Camera-type eye (tissue), 1 donor: ENCODE data around the gene PLA2G5. TPM values are rescaled to one million over a fixed set of nuclear protein-coding genes. Genes with fewer than 3 reads are reported as not detected.

Experiments used
- total RNA-seq: library from RNA; depleted of rRNA; stranded (reverse); fragments of >200 nt; gene quantifications from one replicate; pipeline ENCODE4 v1.2.3, GENCODE V29; 2014

Gene PLA2G5
- total RNA-seq = 2.4 TPM

DNA sequence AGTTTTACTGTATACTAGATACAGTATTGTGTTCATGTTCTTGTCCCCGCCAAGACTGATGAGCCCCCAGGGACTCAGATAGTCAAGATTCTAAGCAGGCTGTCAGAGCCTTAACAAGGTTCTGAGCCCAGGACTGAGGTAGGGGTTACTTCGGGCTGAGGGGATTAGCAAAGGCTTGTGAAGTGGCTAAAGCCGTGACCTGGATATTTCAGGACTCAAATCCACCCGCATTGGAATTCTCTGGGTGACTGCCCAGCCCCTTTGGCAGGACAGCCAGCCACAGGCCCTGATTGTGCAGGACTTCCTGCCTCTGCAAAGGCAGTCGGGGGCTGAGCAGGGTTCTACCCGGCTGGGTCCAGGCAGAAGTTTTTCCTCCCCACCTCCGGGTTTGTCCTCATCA lies at the start of gene PLA2G5:
TSS of gene PLA2G5 (plus strand) at position 321 of the 400 bp plus-strand sequence. CDS start 14,637 bp downstream, outside the sequence.

DNA sequence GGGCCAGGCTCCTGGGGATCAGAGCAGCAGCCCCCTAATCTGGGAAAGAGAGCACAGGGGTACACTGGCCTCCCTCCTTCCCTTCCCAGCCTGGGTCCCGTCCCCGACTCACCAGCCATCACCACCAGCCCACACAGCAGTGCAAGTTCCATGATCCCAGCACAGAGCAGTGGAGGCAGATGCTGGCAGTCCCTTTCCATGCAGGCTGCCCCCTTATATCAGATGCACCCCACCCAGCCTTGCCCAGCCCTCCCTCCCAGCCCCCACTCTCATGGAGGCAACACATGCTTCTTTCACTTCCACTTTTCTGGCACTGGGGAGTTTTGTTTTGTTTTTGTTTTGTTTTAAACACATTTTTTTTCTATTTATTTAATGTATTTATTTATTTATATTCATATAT lies 49.4 kb downstream of the PLA2G5 start, which contains the start of gene PLA2G2D:
TSS of gene PLA2G2D (minus strand) at position 190 of the 400 bp plus-strand sequence. CDS start at position 152, 38 bp downstream.

GRCh38 chr1:20138961-20139550 lies 69.1 kb downstream of the PLA2G5 start, which contains the start of gene PLA2G2F:
TSS of gene PLA2G2F (plus strand) at chr1:20139323. CDS start at chr1:20139428, 105 bp downstream.

Other genes starting within 250 kb of the PLA2G5 start
- gene OTUD3, start 187.8 kb upstream of the PLA2G5 start, total RNA-seq = 17.0 TPM
- gene PLA2G2E, start 146.6 kb upstream of the PLA2G5 start, total RNA-seq = not detected
- 8.3 TPM for gene PLA2G2A, start 90.6 kb upstream of the PLA2G5 start, total RNA-seq
- not detected for gene PLA2G2D, start 49.3 kb downstream of the PLA2G5 start, total RNA-seq
- gene PLA2G2F, start 69.1 kb downstream of the PLA2G5 start, total RNA-seq = not detected
- 3.4 TPM for gene UBXN10, start 115.9 kb downstream of the PLA2G5 start, total RNA-seq
- gene PLA2G2C, start 116.3 kb downstream of the PLA2G5 start, total RNA-seq = not detected
- gene VWA5B1, start 220.7 kb downstream of the PLA2G5 start, total RNA-seq = 1.1 TPM